A673 (cell line): ENCODE results near the gene CTNNA2. TPM values are rescaled to one million over a fixed set of nuclear protein-coding genes. Genes with fewer than 3 reads are reported as not detected.

Source experiments
- BruUV-seq: library from RNA; stranded (reverse); fragments of 400-500 nt; replicated peaks from 2 replicates; lab custom pipeline; 2021; lab: Mats Ljungman, UMichigan
- CTCF ChIA-PET: fragments of 300-600 bp; sonication (Branson Sonifier 250); formaldehyde crosslinking; loops from one replicate; lab custom pipeline; 2022; ENCODE audit warnings: antibody characterized with exemption; lab: Charles Lee
- POLR2A ChIA-PET: fragments of 300-600 bp; sonication (Branson Sonifier 250); formaldehyde crosslinking; loops from one replicate; lab custom pipeline; 2022; ENCODE audit warnings: antibody characterized with exemption; ENCODE audit not compliant: low non-redundant PET; lab: Charles Lee
- DNase-seq: peaks from one replicate; pipeline ENCODE4 v3.0.0-alpha.2; 2015; ENCODE audit warnings: low spot score
- H3K27ac ChIP-seq: fragments of 200-600 bp; sonication (generic); 2 replicates; pipeline ENCODE4 v1.5.1; 2016; ENCODE audit warnings: mixed run types, low read depth, mild to moderate bottlenecking, mixed read lengths, antibody characterized with exemption, low read length; ENCODE audit not compliant: poor library complexity, severe bottlenecking
- H3K27me3 ChIP-seq: fragments of 200-600 bp; sonication (generic); replicated peaks from 2 replicates; pipeline ENCODE4 v1.6.1; 2017; ENCODE audit warnings: mixed run types, low read depth, mild to moderate bottlenecking, mixed read lengths, antibody characterized with exemption, low read length; ENCODE audit not compliant: insufficient read depth, poor library complexity
- H3K36me3 ChIP-seq: fragments of 200-600 bp; sonication (generic); 2 replicates; pipeline ENCODE4 v1.6.1; 2016; ENCODE audit warnings: mixed run types, mild to moderate bottlenecking, mixed read lengths, antibody characterized with exemption, low read length; ENCODE audit not compliant: insufficient read depth, poor library complexity, severe bottlenecking
- H3K4me1 ChIP-seq: fragments of 200-600 bp; sonication (generic); 2 replicates; pipeline ENCODE4 v1.6.1; 2017; ENCODE audit warnings: mixed run types, mild to moderate bottlenecking, mixed read lengths, antibody characterized with exemption, low read length; ENCODE audit not compliant: insufficient read depth, poor library complexity, severe bottlenecking
- H3K4me3 ChIP-seq: fragments of 200-600 bp; sonication (generic); 2 replicates; pipeline ENCODE4 v1.5.1; 2016; ENCODE audit warnings: low read depth, mixed run types, mild to moderate bottlenecking, mixed read lengths, low read length; ENCODE audit not compliant: poor library complexity, severe bottlenecking
- H3K9me3 ChIP-seq: fragments of 200-600 bp; sonication (generic); 2 replicates; pipeline ENCODE4 v1.6.1; 2016; ENCODE audit warnings: mixed run types, low read depth, mild to moderate bottlenecking, mixed read lengths, antibody characterized with exemption, low read length; ENCODE audit not compliant: poor library complexity, severe bottlenecking
- EZH2 ChIP-seq: fragments of 200-600 bp; sonication (generic); IDR thresholded peaks from 2 replicates; pipeline ENCODE4 v1.6.1; 2017; ENCODE audit warnings: borderline replicate concordance, low read depth, mild to moderate bottlenecking, mixed read lengths, antibody characterized with exemption, low read length; ENCODE audit not compliant: poor library complexity, severe bottlenecking
- intact Hi-C: fragments of 100-400 bp; cut with micrococcal nuclease; formaldehyde crosslinking; loops from one replicate; pipeline ENCODE4 v1.10.0; 2022; ENCODE audit not compliant: unreplicated experiment
- total RNA-seq: library from RNA; stranded (reverse); gene quantifications from 2 replicates; pipeline ENCODE4 v1.2.3, GENCODE V29; 2021
- TF ChIP-seq, protein P1 (sequence below): fragments of 300-800, 200-600 bp; sonication (generic); conservative IDR thresholded peaks from 2 replicates; pipeline ENCODE4 v1.5.1; 2017; ENCODE audit warnings: low read depth, mild to moderate bottlenecking, antibody characterized with exemption, low read length, moderate library complexity, mixed read lengths

Gene CTNNA2
- total RNA-seq, 1 experiment from 2014 or later = not detected

DNA sequence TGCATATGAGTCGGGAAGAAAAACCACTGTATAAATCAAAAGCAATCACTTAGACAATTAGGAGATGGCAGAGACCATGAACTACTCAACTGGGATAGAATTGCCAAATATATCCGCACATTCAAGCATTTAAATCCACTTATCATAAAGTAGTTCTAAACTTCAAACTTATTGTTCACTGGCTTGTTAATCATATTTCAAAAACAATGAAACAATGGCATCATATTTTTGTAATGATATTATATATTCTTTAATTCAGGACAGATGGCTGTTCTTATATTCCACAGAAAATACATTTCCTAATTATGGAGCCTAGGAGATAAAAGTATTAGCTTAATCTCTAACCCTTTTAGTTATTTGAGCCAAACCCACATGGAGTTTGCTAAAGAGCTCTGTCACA is 263.6 kb downstream of the CTNNA2 start:
- no peak for DNase-seq
- BruUV-seq = no TSS peak
- H3K4me3 ChIP-seq = no peak overlapping the region
- H3K27ac ChIP-seq = no peak overlapping the region
- no peaks in the 10 kb centered on the region for H3K9me3 ChIP-seq
- H3K4me1 ChIP-seq = no peaks in the 10 kb centered on the region
- H3K27me3 ChIP-seq = peaks cover 17% of the 10 kb centered on the region
- POLR2A ChIA-PET = no interaction called here
- CTCF ChIA-PET = no interaction called here
- intact Hi-C loops = no loop called here
- TF ChIP-seq, protein P1, sequence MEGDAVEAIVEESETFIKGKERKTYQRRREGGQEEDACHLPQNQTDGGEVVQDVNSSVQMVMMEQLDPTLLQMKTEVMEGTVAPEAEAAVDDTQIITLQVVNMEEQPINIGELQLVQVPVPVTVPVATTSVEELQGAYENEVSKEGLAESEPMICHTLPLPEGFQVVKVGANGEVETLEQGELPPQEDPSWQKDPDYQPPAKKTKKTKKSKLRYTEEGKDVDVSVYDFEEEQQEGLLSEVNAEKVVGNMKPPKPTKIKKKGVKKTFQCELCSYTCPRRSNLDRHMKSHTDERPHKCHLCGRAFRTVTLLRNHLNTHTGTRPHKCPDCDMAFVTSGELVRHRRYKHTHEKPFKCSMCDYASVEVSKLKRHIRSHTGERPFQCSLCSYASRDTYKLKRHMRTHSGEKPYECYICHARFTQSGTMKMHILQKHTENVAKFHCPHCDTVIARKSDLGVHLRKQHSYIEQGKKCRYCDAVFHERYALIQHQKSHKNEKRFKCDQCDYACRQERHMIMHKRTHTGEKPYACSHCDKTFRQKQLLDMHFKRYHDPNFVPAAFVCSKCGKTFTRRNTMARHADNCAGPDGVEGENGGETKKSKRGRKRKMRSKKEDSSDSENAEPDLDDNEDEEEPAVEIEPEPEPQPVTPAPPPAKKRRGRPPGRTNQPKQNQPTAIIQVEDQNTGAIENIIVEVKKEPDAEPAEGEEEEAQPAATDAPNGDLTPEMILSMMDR = no peak
- TF ChIP-seq EZH2 = no peak
- H3K36me3 ChIP-seq = no peaks in the 10 kb centered on the region

DNA sequence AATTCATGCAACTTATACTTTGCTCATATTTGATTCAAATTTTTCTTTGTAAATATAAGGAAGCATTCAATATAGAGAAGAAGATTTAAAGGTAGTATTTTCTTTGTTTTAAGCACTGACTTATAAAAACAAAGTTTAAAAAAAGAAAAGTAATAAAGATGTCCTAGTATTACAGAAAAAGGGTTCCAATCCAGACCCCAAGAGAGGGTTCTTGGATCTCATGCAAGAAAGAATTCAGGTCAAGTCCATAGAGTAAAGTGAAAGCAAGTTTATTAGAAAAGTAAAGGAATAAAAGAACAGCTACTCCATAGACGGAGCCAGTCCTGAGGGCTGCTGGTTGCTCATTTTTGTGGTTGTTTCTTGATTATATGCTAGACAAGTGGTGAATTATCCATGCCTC is 267.9 kb downstream of the CTNNA2 start:
- ChIA-PET POLR2A (no interaction called here), CTCF (no interaction called here)
- no peaks in the 10 kb centered on the region for H3K36me3 ChIP-seq
- H3K4me3 ChIP-seq = no peak overlapping the region
- no TSS peak for BruUV-seq
- intact Hi-C loops = no loop called here
- no peaks in the 10 kb centered on the region for H3K4me1 ChIP-seq
- H3K9me3 ChIP-seq = no peaks in the 10 kb centered on the region
- no peak for TF ChIP-seq EZH2
- TF ChIP-seq, protein P1 = no peak
- H3K27ac ChIP-seq = no peak overlapping the region
- no peak for DNase-seq
- H3K27me3 ChIP-seq = peaks cover 9% of the 10 kb centered on the region

DNA sequence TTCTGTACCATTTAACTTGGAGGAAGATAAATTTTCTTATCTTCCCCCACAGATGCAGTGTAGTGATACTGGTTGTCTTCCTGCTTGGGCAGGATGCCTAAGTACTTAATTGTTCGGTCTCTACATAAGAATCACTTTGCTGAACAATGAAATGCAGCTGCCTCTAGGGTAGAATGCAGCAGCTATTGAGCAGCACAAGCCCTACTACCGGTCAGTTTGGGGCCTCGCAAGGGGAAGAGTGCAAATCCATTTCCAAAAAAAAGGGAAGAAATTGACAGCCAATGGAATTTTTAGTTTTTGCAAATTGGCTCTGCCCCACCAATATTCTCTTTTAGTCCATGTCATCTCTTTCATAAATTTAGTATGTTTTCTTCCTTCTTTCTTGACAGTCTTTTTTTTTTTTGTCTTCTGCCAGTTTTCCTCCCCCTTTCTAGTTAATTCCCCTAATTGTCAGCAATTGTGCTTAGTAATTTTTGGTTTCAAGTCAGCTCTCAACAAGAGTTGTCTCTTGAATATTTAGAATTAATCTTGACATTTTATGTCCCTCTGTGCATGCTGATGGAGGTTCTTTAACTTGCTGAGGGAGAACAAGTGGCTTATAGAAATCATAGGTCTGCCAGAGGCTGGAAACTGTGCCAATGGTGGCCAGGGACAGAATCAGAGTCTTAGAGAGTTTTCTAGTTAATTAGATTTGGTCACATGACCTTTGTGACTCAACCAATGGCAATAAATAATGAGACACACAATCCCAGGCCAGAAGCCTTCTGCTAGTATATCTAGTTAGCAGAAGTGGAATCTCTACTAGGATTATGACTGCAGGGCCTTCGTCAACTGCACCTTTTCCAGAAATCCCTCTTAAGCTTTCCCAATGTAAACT is 270.0 kb downstream of the CTNNA2 start:
- no peak overlapping the region for H3K27ac ChIP-seq
- H3K4me3 ChIP-seq = no peak overlapping the region
- POLR2A ChIA-PET = no interaction called here
- BruUV-seq = no TSS peak
- H3K27me3 ChIP-seq = peaks cover 3% of the 10 kb centered on the region
- TF ChIP-seq, protein P1 = no peak
- TF ChIP-seq EZH2 = no peak
- H3K9me3 ChIP-seq = no peaks in the 10 kb centered on the region
- CTCF ChIA-PET = no interaction called here
- no peak for DNase-seq
- no peaks in the 10 kb centered on the region for H3K4me1 ChIP-seq
- intact Hi-C loops = no loop called here
- H3K36me3 ChIP-seq = no peaks in the 10 kb centered on the region
